ENCODE data around the gene C19orf12. TPM values are rescaled to one million over a fixed set of nuclear protein-coding genes. Genes with fewer than 3 reads are reported as not detected.

C19orf12 gene
- total RNA-seq, 1 experiment from 2014 or later, result 10.0 TPM

DNA sequence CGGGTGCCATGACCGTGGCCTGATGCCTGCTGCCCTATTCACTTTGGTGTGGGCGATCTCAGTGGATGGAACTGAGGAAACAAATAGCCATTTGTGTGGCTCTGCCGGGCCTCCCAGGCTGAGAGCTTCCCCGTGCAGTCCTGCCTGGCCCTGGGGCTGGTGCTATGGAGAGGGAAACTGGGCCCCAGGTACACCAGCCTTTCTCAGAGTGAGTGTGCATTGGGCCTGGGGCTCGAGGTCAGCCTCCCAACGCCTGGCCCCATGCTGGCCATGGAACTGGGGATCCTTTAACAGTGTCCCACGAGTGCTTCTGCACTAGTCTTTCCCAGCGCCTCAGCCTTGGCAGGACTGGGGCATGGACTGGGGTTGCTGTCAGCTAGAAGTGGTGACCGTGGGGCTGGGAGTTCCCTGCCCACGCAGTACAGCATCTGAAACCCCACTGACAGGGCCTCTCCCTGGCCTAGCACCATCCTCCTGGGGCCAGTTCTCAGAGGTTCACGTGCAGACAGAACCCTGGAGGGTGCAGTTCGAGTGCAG, 39.3 kb downstream of the C19orf12 start:
- H3K4me2 ChIP-seq (ENCODE audit: low read length), result no peak overlapping the region

GRCh38 chr19:29675120-29675649, 39.9 kb downstream of the C19orf12 start:
- Histone ChIP-seq H3K36me3 (ENCODE audit: control insufficient read depth in 1 of 2, insufficient read depth in 2 of 2, low read length in 2 of 2) (no peaks in the 10 kb centered on the region; a peak in 1 of 4 replicates), H3K79me2 (ENCODE audit: insufficient read depth, low read length) (peaks cover 10% of the 10 kb centered on the region; the same call in 1 of the 2 replicates), H3K4me2 (ENCODE audit: low read length) (no peak overlapping the region), H3K4me1 (ENCODE audit: control insufficient read depth in 1 of 2, insufficient read depth in 2 of 2, low read length in 2 of 2) (peaks cover 0 to 8% of the 10 kb centered on the region in 2 experiments; a peak in 2 of 4 replicates), H3K27me3 (ENCODE audit: insufficient read depth, low read length) (no peaks in the 10 kb centered on the region), H3K4me3 (replicated peaks in 1 of 2; ENCODE audit: low read depth in 1 of 2, low read length in 2 of 2) (no peak overlapping the region), H2AFZ (ENCODE audit: low read depth, low read length, poor library complexity, severe bottlenecking) (no peak overlapping the region), H3K9ac (ENCODE audit: low read length) (no peak overlapping the region), H3K9me2 (ENCODE audit: insufficient read depth) (no peaks in the 10 kb centered on the region), H4K20me1 (ENCODE audit: insufficient read depth) (no peaks in the 10 kb centered on the region), H3K9me3 (ENCODE audit: control insufficient read depth in 1 of 2, insufficient read depth in 1 of 2, low read depth in 1 of 2, low read length in 2 of 2) (no peaks in the 10 kb centered on the region), H3K27ac (ENCODE audit: low read depth, low read length) (no peak overlapping the region)
- no peak for ATAC-seq
- intact Hi-C loops (cut with micrococcal nuclease), result no loop called here
- CTCF ChIA-PET, result no interaction called here
- POLR2A ChIA-PET, result no interaction called here
- RAD21 ChIA-PET (ENCODE audit: low non-redundant PET in 1 of 2, low total read pairs in 2 of 2, uncharacterized antibody in 2 of 2, unreplicated experiment in 2 of 2), result no interaction called here
- BruUV-seq (replicated peaks), result no TSS peak
- DNase-seq (ENCODE audit: low read depth, low spot score), result no peak
- no peak for TF ChIP-seq JUND (IDR thresholded peaks at IDR 0.05)
- TF ChIP-seq SRF (IDR thresholded peaks at IDR 0.05; ENCODE audit: low read depth), result no peak
- no peak for TF ChIP-seq ZFX (IDR thresholded peaks at IDR 0.05)
- no peak for TF ChIP-seq RAD21 (IDR thresholded peaks at IDR 0.05; ENCODE audit: low read depth)
- no peak for TF ChIP-seq YY1 (IDR thresholded peaks at IDR 0.05; ENCODE audit: extremely low read depth, insufficient replicate concordance, low read depth, low read length)
- no peak for TF ChIP-seq SIN3A (IDR thresholded peaks at IDR 0.05; ENCODE audit: low read depth)
- no peak for TF ChIP-seq EZH2phosphoT487 (IDR thresholded peaks at IDR 0.05; ENCODE audit: borderline replicate concordance)
- no peak for TF ChIP-seq CBX3 (IDR thresholded peaks at IDR 0.05; ENCODE audit: low read depth)
- TF ChIP-seq FOSL1 (IDR thresholded peaks at IDR 0.05; ENCODE audit: low read depth), result no peak
- no peak for TF ChIP-seq EGR1 (IDR thresholded peaks at IDR 0.05; ENCODE audit: low read depth)
- TF ChIP-seq, protein P1, sequence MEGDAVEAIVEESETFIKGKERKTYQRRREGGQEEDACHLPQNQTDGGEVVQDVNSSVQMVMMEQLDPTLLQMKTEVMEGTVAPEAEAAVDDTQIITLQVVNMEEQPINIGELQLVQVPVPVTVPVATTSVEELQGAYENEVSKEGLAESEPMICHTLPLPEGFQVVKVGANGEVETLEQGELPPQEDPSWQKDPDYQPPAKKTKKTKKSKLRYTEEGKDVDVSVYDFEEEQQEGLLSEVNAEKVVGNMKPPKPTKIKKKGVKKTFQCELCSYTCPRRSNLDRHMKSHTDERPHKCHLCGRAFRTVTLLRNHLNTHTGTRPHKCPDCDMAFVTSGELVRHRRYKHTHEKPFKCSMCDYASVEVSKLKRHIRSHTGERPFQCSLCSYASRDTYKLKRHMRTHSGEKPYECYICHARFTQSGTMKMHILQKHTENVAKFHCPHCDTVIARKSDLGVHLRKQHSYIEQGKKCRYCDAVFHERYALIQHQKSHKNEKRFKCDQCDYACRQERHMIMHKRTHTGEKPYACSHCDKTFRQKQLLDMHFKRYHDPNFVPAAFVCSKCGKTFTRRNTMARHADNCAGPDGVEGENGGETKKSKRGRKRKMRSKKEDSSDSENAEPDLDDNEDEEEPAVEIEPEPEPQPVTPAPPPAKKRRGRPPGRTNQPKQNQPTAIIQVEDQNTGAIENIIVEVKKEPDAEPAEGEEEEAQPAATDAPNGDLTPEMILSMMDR (IDR thresholded peaks at IDR 0.05 in 2 of 3, conservative IDR thresholded peaks at IDR 0.05 in 1 of 3; ENCODE audit: borderline replicate concordance in 1 of 3, insufficient read depth in 1 of 3, low read depth in 2 of 3, low read length in 2 of 3), result no peak
- TF ChIP-seq POLR2AphosphoS5 (IDR thresholded peaks at IDR 0.05; ENCODE audit: low read depth, low read length), result no peak

More for the DNA sequence above, 39.3 kb downstream of the C19orf12 start:
- BruUV-seq (replicated peaks), result no TSS peak
- Histone ChIP-seq H3K27ac (ENCODE audit: low read depth, low read length) (no peak overlapping the region), H3K36me3 (ENCODE audit: control insufficient read depth in 1 of 2, insufficient read depth in 2 of 2, low read length in 2 of 2) (no peaks in the 10 kb centered on the region; a peak in 1 of 4 replicates), H4K20me1 (ENCODE audit: insufficient read depth) (no peaks in the 10 kb centered on the region), H3K9me2 (ENCODE audit: insufficient read depth) (no peaks in the 10 kb centered on the region), H3K9ac (ENCODE audit: low read length) (no peak overlapping the region), H3K4me3 (replicated peaks in 1 of 2; ENCODE audit: low read depth in 1 of 2, low read length in 2 of 2) (no peak overlapping the region), H2AFZ (ENCODE audit: low read depth, low read length, poor library complexity, severe bottlenecking) (no peak overlapping the region), H3K79me2 (ENCODE audit: insufficient read depth, low read length) (peaks cover 10% of the 10 kb centered on the region; the same call in 1 of the 2 replicates), H3K9me3 (ENCODE audit: control insufficient read depth in 1 of 2, insufficient read depth in 1 of 2, low read depth in 1 of 2, low read length in 2 of 2) (no peaks in the 10 kb centered on the region), H3K27me3 (ENCODE audit: insufficient read depth, low read length) (no peaks in the 10 kb centered on the region), H3K4me1 (ENCODE audit: control insufficient read depth in 1 of 2, insufficient read depth in 2 of 2, low read length in 2 of 2) (peaks cover 0 to 8% of the 10 kb centered on the region in 2 experiments; a peak in 2 of 4 replicates)
- no peak for DNase-seq (ENCODE audit: low read depth, low spot score)
- ChIA-PET RAD21 (ENCODE audit: low non-redundant PET in 1 of 2, low total read pairs in 2 of 2, uncharacterized antibody in 2 of 2, unreplicated experiment in 2 of 2) (no interaction called here), POLR2A (no interaction called here), CTCF (no interaction called here)
- intact Hi-C loops (cut with micrococcal nuclease), result no loop called here
- ATAC-seq, result no peak
- TF ChIP-seq RAD21 (IDR thresholded peaks at IDR 0.05; ENCODE audit: low read depth) (no peak), ZNF274 (IDR thresholded peaks at IDR 0.05; ENCODE audit: low read depth, low read length) (no peak), SRF (IDR thresholded peaks at IDR 0.05; ENCODE audit: low read depth) (no peak), POLR2AphosphoS5 (IDR thresholded peaks at IDR 0.05; ENCODE audit: low read depth, low read length) (no peak), SP1 (IDR thresholded peaks at IDR 0.05; ENCODE audit: low read depth) (no peak)
- TF ChIP-seq, protein P2, sequence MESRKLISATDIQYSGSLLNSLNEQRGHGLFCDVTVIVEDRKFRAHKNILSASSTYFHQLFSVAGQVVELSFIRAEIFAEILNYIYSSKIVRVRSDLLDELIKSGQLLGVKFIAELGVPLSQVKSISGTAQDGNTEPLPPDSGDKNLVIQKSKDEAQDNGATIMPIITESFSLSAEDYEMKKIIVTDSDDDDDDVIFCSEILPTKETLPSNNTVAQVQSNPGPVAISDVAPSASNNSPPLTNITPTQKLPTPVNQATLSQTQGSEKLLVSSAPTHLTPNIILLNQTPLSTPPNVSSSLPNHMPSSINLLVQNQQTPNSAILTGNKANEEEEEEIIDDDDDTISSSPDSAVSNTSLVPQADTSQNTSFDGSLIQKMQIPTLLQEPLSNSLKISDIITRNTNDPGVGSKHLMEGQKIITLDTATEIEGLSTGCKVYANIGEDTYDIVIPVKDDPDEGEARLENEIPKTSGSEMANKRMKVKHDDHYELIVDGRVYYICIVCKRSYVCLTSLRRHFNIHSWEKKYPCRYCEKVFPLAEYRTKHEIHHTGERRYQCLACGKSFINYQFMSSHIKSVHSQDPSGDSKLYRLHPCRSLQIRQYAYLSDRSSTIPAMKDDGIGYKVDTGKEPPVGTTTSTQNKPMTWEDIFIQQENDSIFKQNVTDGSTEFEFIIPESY (IDR thresholded peaks at IDR 0.05; ENCODE audit: extremely low read depth, insufficient replicate concordance, low read length), result no peak
- TF ChIP-seq, protein P3, sequence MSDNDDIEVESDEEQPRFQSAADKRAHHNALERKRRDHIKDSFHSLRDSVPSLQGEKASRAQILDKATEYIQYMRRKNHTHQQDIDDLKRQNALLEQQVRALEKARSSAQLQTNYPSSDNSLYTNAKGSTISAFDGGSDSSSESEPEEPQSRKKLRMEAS (IDR thresholded peaks at IDR 0.05), result no peak

All from HCT116 (cell line).